ENCODE results near the gene F9.
"Not testable (repeated sequence)": the region's sequence is repeated elsewhere in the genome, so short reads cannot be mapped to it uniquely, and the experiment has no call there.

The F9 gene

DNA sequence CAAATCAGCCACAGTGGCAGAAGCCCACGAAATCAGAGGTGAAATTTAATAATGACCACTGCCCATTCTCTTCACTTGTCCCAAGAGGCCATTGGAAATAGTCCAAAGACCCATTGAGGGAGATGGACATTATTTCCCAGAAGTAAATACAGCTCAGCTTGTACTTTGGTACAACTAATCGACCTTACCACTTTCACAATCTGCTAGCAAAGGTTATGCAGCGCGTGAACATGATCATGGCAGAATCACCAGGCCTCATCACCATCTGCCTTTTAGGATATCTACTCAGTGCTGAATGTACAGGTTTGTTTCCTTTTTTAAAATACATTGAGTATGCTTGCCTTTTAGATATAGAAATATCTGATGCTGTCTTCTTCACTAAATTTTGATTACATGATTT, at the start of gene F9:
F9 (plus strand) TSS at position 190 of the 400 bp plus-strand sequence; CDS start at position 216, 26 bp downstream.
- H3K27ac ChIP-seq = no peak within 1 kb of the TSS
- TF ChIP-seq, protein P1, sequence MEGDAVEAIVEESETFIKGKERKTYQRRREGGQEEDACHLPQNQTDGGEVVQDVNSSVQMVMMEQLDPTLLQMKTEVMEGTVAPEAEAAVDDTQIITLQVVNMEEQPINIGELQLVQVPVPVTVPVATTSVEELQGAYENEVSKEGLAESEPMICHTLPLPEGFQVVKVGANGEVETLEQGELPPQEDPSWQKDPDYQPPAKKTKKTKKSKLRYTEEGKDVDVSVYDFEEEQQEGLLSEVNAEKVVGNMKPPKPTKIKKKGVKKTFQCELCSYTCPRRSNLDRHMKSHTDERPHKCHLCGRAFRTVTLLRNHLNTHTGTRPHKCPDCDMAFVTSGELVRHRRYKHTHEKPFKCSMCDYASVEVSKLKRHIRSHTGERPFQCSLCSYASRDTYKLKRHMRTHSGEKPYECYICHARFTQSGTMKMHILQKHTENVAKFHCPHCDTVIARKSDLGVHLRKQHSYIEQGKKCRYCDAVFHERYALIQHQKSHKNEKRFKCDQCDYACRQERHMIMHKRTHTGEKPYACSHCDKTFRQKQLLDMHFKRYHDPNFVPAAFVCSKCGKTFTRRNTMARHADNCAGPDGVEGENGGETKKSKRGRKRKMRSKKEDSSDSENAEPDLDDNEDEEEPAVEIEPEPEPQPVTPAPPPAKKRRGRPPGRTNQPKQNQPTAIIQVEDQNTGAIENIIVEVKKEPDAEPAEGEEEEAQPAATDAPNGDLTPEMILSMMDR (conservative IDR thresholded peaks at IDR 0.05) = no peak
- TF ChIP-seq ZFX (IDR thresholded peaks at IDR 0.05) = no peak

DNA sequence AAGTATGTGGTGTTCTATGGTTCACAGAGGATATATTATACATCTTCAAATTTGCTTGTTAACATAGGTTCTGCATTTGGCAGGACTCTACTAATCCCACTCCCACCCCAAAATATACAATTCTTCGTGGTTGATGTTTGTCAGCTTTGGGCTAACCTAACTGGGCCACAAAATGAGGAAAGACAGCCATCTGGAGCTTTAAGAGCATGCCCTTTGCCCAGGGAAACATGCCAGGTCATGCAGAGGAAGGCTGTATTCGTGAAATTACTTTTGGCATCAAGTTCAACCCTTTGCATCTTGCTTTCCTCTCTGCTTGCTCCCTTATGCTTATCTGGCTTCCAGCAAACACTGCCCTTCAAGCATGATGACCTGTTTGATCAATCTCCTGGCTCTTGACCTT, 46.8 kb upstream of the F9 start:
- TF ChIP-seq, protein P1 (conservative IDR thresholded peaks at IDR 0.05) = no peak
- no peak overlapping the region for H3K27ac ChIP-seq

DNA sequence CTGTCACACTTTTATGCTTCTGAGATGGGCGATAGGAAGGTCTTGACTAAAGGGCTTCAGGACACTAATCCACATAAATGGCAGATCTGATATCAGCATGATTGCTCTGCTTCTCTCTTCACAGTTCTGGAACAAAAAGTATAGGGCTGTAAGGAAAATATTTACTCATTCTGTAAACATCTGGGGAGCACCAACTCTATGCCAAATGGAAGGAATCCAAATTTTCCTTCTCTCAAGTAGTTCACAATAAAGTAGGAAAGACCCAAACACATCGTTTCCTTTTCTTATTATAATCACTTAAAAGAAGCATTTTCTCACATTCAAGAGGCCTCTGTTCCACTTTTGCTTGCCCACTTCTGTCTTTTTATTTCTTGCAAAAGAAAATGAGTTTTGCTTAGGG, 45.9 kb upstream of the F9 start:
- H3K27ac ChIP-seq = no peak overlapping the region
- TF ChIP-seq, protein P1 (conservative IDR thresholded peaks at IDR 0.05) = no peak
- TF ChIP-seq ZFX (IDR thresholded peaks at IDR 0.05) = no peak

DNA sequence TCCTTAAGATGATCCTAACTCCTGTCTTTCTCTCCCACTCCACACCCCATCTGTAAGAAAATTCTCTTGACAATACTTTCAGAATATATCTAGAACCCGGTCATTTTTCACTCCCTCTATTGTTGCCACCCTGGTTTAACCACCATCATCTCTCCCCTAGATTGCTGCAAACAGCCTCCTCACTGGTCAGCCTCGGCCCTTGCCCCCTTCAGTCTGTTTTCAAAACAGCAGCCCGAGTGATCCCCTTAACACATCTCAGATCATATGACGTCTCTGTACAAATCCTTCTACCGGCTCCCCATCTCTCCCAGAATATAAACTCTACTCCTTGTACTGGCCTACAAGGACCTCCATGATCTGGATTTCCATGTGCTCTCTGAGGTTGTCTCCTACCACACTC, 35.2 kb upstream of the F9 start:
- H3K27ac ChIP-seq = no peak overlapping the region
- TF ChIP-seq ZFX (IDR thresholded peaks at IDR 0.05) = no peak
- TF ChIP-seq, protein P1 (conservative IDR thresholded peaks at IDR 0.05) = no peak

DNA sequence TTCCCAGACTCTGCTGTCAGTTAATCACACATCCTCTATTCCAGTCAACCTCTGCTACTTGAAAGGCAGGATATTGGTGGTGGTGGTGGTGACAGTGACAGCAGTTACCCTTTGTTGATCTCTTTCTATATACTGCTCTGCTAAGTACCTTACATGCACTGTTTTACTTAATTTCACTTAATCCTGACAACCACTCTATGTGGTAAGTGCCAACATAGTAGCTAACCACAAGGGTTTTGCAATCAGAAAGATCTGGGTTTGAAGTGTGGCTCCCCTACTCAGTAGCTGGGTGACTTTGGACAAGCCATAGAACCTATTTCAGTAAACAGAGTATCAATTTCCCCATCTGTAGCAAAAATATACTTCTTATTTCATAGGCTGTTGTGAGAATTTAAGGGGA, 24.2 kb upstream of the F9 start:
- H3K27ac ChIP-seq = no peak overlapping the region
- TF ChIP-seq, protein P1 (conservative IDR thresholded peaks at IDR 0.05) = no peak
- TF ChIP-seq ZFX (IDR thresholded peaks at IDR 0.05) = no peak

DNA sequence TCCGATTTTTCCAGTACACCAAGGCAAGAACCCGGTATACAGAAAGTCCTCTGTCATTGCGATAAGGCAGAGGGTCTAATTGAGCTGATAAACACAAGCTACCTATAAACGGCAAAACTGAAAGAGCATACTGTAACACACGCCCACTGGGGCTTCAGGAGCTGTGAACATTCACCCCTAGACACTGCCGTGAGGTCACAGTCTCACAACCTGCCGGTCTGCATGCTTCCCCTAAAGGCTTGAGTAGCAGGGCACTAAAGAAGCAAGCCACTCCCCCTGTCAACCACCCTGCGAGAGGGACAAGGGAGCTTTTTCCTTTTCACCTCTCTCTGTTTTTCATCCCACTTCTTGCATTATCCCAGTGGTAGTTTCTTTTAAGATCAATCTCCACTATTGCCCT, 22.4 kb upstream of the F9 start:
- TF ChIP-seq, protein P1 (conservative IDR thresholded peaks at IDR 0.05) = no peak
- no peak for TF ChIP-seq ZFX (IDR thresholded peaks at IDR 0.05)
- no peak overlapping the region for H3K27ac ChIP-seq

DNA sequence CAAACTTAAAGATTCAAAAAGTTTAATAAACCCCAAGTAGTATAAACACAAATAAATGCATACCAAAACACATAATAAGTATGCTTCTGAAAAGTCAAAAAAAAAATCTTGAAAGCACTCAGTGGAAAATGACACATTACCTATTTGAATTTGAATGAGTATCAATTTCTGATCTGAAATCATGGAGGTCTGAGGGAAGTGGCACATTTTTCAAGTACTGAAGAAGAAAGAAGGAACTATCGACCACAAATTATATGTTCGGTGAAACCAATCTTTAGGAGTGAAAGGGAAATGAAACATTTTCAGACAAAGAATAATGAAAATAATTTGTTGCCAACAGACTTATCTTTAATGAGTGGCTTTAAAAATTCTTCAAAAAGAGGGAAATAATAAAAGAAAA, 12.1 kb upstream of the F9 start:
- no peak for TF ChIP-seq ZFX (IDR thresholded peaks at IDR 0.05)
- TF ChIP-seq, protein P1 (conservative IDR thresholded peaks at IDR 0.05) = no peak
- no peak overlapping the region for H3K27ac ChIP-seq

DNA sequence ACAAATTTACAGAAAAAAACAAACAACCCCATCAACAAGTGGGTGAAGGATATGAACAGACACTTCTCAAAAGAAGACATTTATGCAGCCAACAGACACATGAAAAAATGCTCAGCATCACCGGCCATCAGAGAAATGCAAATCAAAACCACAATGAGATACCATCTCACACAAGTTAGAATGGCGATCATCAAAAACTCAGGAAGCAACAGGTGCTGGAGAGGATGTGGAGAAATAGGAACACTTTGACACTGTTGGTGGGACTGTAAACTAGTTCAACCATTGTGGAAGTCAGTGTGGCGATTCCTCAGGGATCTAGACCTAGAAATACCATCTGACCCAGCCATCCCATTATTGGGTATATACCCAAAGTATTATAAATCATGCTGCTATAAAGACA, 1.7 kb upstream of the F9 start:
- not testable (repeated sequence) for H3K27ac ChIP-seq

Measured in C4-2B (cell line).